ENCODE measurements around the gene BBS4.
A peak's percentile ranks its signal among the peaks of the same experiment; 100 is the strongest.

BBS4 gene

DNA sequence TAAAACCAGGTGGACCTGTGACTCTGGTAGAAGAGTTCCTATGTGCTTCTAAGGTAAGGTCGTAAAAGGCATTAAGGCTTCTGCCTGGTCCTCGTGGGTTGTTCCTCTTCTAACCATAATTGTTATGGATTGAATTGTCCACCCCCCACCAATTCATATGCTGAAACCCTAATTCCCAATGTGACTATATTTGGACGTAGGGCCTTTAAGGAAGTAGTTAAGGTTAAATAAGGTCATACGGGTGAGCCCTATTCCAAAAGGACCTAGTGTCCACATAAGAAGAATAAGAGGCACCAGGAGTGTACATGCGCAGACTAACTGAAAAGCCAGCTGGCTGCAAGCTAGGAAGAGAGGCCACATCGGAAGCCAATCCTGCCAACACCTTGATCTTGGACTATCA is 95.6 kb downstream of the BBS4 start:
- DNase-seq = no peak
- peaks cover 25% of the 10 kb centered on the region for H3K4me1 ChIP-seq (ENCODE audit: control insufficient read depth, insufficient read depth, low read length, poor library complexity, severe bottlenecking)
- H3K36me3 ChIP-seq (ENCODE audit: control insufficient read depth, insufficient read depth, low read length) = peaks cover 6% of the 10 kb centered on the region
- H3K9me3 ChIP-seq (ENCODE audit: control insufficient read depth, low read length) = no peaks in the 10 kb centered on the region
- no peak overlapping the region for H3K4me3 ChIP-seq (ENCODE audit: insufficient read depth, low read depth, low read length, poor library complexity, severe bottlenecking)
- no peaks in the 10 kb centered on the region for H3K27me3 ChIP-seq (replicated peaks; ENCODE audit: control insufficient read depth, insufficient read depth, low read length, poor library complexity, severe bottlenecking)
- no peak overlapping the region for H3K27ac ChIP-seq (ENCODE audit: insufficient read depth, low read length, poor library complexity, severe bottlenecking)

DNA sequence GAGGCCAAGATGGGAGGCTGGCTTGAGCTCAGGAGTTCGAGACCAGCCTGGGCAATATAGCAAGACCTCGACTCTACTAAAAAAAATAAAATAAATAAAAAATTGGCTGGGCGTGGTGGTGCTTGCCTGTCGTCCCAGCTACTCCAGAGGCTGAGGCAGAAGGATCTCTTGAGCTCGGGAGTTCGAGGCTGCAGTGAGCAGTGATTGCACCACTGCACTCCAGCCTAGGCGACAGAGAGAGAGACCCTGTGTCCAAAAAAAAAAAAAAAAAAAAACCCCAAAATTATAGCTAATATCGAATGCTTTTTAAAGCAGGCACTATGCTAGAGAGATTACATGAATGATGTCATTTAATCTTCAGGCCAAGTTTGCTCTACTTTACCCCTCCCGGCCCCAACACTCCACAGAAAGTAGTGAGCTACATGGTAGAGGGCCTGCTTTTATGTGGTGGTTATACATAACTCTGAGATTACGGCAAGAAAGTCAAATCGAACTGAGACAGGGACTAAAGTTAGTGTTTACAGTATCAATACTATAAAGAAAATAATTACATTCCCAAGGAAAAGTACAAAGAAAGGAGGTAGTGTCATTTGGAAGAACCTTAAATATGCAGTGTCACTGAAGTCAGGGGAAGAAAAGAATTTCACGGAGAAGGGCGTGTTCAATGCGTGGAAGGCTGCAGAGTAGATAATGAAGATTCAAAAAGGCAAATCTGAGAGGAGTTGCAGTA is 96.4 kb downstream of the BBS4 start:
- Histone ChIP-seq H3K27ac (ENCODE audit: insufficient read depth, low read length, poor library complexity, severe bottlenecking) (peak overlapping the region; percentile 94), H3K4me1 (ENCODE audit: control insufficient read depth, insufficient read depth, low read length, poor library complexity, severe bottlenecking) (peaks cover 25% of the 10 kb centered on the region), H3K27me3 (replicated peaks; ENCODE audit: control insufficient read depth, insufficient read depth, low read length, poor library complexity, severe bottlenecking) (no peaks in the 10 kb centered on the region), H3K36me3 (ENCODE audit: control insufficient read depth, insufficient read depth, low read length) (peaks cover 5% of the 10 kb centered on the region), H3K4me3 (ENCODE audit: insufficient read depth, low read depth, low read length, poor library complexity, severe bottlenecking) (peak overlapping the region; percentile 90), H3K9me3 (ENCODE audit: control insufficient read depth, low read length) (no peaks in the 10 kb centered on the region)
- no peak for DNase-seq

DNA sequence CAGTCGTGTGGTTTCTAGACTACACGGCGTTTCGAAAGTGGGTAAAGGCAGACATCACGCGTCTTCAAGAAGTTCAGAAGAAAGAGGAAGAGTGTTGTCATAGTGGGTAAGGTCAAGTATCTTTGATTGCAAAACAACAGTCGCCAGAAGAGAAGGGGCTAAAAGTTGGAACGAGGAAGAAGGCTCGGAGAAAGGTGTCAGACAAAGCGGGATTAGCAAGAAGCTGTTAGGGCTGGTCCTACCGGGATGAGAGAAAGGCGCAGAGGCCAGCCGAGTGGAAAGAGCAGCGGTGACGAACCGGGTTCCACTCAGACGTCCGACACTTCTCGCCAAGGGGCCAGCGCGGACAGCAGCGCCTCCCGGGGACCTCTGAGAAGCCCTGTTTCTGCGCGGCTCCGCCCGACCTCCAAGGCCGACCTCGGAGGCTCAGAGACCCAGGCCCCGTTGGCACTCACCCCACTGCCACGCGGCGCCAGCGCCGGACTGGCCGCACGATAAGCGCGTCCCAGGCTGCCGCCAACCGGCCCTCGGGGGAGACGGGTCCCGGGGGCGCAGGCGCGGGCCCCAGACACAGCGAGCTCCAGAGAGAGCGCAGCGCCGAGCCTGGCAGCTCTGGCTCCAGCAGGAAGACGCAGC is 97.1 kb downstream of the BBS4 start:
- Histone ChIP-seq H3K27me3 (replicated peaks; ENCODE audit: control insufficient read depth, insufficient read depth, low read length, poor library complexity, severe bottlenecking) (no peaks in the 10 kb centered on the region), H3K4me1 (ENCODE audit: control insufficient read depth, insufficient read depth, low read length, poor library complexity, severe bottlenecking) (peaks cover 25% of the 10 kb centered on the region), H3K4me3 (ENCODE audit: insufficient read depth, low read depth, low read length, poor library complexity, severe bottlenecking) (peak overlapping the region; percentile 90), H3K36me3 (ENCODE audit: control insufficient read depth, insufficient read depth, low read length) (peaks cover 5% of the 10 kb centered on the region), H3K27ac (ENCODE audit: insufficient read depth, low read length, poor library complexity, severe bottlenecking) (peak overlapping the region; percentile 94), H3K9me3 (ENCODE audit: control insufficient read depth, low read length) (no peaks in the 10 kb centered on the region)
- peak in 1 of 3 donors; percentile 11 for DNase-seq

DNA sequence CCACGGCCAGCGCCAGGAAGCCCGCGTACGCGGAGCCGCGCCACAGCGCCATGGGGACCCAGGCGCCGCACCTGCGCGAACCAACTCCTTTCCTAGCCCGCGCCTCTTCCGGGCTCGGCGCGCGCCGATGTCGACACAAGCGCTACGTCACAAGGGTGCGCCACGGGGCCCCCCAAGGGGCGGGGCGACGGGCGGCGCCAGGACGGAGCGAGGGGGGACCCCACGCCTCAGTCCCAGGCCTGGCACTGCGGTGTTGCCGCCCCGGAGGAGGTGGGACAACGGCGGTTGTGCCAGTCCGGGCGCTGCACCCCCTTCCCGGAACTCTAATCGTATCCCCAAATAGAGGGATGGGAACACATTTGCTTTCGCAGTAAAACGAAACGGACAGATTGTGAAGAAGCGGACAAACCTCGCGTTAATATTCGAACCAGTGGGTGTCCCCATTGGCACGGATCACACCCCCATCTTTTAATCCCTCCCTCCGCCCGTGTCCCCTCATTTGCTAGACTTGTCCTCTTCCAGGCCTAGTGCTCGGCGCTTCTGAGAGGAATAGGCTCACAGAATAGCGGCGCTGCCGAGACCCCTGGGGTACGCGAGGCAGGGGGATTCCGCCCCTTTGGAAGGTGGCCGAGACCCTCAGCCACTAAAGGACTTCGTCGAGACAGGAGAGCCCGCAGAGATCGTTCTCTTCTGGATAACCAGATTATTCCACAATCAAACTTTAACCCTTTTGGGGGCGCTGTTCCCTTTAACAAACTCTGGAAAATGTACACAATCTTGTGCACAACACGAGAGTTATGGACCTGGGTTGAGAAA is 97.8 kb downstream of the BBS4 start, which contains the start of gene ADPGK:
Gene ADPGK (minus strand): TSS at position 119 of the 816 bp plus-strand sequence. CDS start 67 bp downstream, at position 52.
- no peaks in the 10 kb centered on the region for H3K9me3 ChIP-seq (ENCODE audit: control insufficient read depth, low read length)
- H3K27me3 ChIP-seq (replicated peaks; ENCODE audit: control insufficient read depth, insufficient read depth, low read length, poor library complexity, severe bottlenecking) = no peaks in the 10 kb centered on the region
- H3K4me3 ChIP-seq (ENCODE audit: insufficient read depth, low read depth, low read length, poor library complexity, severe bottlenecking) = peak within 1 kb of the TSS; percentile 90
- peaks cover 2% of the 10 kb centered on the region for H3K36me3 ChIP-seq (ENCODE audit: control insufficient read depth, insufficient read depth, low read length)
- H3K4me1 ChIP-seq (ENCODE audit: control insufficient read depth, insufficient read depth, low read length, poor library complexity, severe bottlenecking) = peaks cover 25% of the 10 kb centered on the region
- DNase-seq = peak; percentile 91 to 93 (median 93)
- peak within 1 kb of the TSS; percentile 94 for H3K27ac ChIP-seq (ENCODE audit: insufficient read depth, low read length, poor library complexity, severe bottlenecking)

DNA sequence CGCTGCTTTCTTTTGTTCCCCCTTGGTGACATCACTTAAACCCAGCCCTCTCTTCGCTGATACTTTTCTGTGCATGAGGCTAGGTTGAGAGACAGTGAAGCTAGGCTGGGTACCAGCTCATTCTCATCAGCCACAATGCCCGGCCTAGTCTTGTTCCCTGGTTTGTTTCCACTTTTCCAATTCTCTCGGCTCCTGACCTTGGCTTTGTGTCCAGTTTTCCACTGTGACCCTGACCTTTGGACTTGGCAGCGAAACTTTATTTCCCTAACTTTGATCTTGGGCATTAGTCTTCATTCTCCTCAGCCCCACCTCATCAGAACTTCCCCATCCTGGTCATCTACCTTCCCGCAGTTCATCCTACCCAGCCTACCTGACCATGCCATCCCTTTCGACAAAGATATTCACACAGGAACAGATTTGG is 98.5 kb downstream of the BBS4 start:
- H3K4me3 ChIP-seq (ENCODE audit: insufficient read depth, low read depth, low read length, poor library complexity, severe bottlenecking) = peak overlapping the region; percentile 90
- no peaks in the 10 kb centered on the region for H3K36me3 ChIP-seq (ENCODE audit: control insufficient read depth, insufficient read depth, low read length)
- no peak for DNase-seq
- H3K4me1 ChIP-seq (ENCODE audit: control insufficient read depth, insufficient read depth, low read length, poor library complexity, severe bottlenecking) = peaks cover 25% of the 10 kb centered on the region
- H3K9me3 ChIP-seq (ENCODE audit: control insufficient read depth, low read length) = no peaks in the 10 kb centered on the region
- H3K27me3 ChIP-seq (replicated peaks; ENCODE audit: control insufficient read depth, insufficient read depth, low read length, poor library complexity, severe bottlenecking) = no peaks in the 10 kb centered on the region
- H3K27ac ChIP-seq (ENCODE audit: insufficient read depth, low read length, poor library complexity, severe bottlenecking) = peak overlapping the region; percentile 94

DNA sequence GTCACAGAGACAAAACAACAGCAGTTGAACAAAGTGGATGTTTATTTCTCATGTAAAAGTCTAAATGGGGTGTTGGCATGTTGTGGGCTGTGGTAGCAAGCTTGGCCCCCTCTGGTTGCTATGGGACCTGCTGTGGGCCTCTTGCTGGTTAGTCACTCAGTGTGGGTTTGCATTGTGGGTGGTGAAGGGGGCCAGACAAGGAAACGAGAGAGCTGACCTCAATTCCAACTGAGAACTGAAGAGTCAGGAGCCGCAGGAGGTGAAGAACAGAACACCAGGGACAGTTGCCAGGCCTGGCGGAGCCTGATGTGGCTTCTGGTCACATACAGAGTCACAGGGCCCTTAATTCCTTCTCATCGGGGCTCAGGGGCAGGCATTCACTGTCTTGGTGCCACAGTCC is 99.4 kb downstream of the BBS4 start:
- H3K27ac ChIP-seq (ENCODE audit: insufficient read depth, low read length, poor library complexity, severe bottlenecking) = peak overlapping the region; percentile 94
- peak; percentile 47 to 70 (median 50) for DNase-seq
- peaks cover 25% of the 10 kb centered on the region for H3K4me1 ChIP-seq (ENCODE audit: control insufficient read depth, insufficient read depth, low read length, poor library complexity, severe bottlenecking)

DNA sequence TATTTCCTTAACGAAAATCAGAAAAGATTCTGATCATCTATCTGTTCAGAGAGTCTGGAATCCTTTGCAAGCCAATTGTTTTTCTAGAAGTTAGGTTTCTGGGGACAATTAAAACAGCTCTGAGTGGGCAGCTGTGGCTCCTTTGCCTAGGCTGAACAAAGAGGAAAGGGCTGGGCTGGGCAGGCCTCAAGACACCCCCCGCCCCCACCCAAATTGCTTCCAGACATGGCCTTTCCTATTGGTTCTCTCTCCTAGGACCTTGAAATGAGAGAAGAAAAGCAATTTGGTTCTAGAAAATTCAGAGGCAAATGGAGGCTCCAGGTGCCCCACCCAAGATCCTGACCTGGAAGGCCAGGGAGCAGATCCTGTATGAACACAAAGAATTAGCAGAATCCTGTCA is 99.8 kb downstream of the BBS4 start:
- no peaks in the 10 kb centered on the region for H3K27me3 ChIP-seq (replicated peaks; ENCODE audit: control insufficient read depth, insufficient read depth, low read length, poor library complexity, severe bottlenecking)
- no peaks in the 10 kb centered on the region for H3K36me3 ChIP-seq (ENCODE audit: control insufficient read depth, insufficient read depth, low read length)
- no peaks in the 10 kb centered on the region for H3K9me3 ChIP-seq (ENCODE audit: control insufficient read depth, low read length)
- H3K4me1 ChIP-seq (ENCODE audit: control insufficient read depth, insufficient read depth, low read length, poor library complexity, severe bottlenecking) = peaks cover 25% of the 10 kb centered on the region
- no peak for DNase-seq
- H3K4me3 ChIP-seq (ENCODE audit: insufficient read depth, low read depth, low read length, poor library complexity, severe bottlenecking) = no peak overlapping the region
- H3K27ac ChIP-seq (ENCODE audit: insufficient read depth, low read length, poor library complexity, severe bottlenecking) = peak overlapping the region; percentile 50

More for the DNA sequence above, 99.4 kb downstream of the BBS4 start:
- no peaks in the 10 kb centered on the region for H3K27me3 ChIP-seq (replicated peaks; ENCODE audit: control insufficient read depth, insufficient read depth, low read length, poor library complexity, severe bottlenecking)
- H3K36me3 ChIP-seq (ENCODE audit: control insufficient read depth, insufficient read depth, low read length) = no peaks in the 10 kb centered on the region
- no peaks in the 10 kb centered on the region for H3K9me3 ChIP-seq (ENCODE audit: control insufficient read depth, low read length)
- no peak overlapping the region for H3K4me3 ChIP-seq (ENCODE audit: insufficient read depth, low read depth, low read length, poor library complexity, severe bottlenecking)

DNA sequence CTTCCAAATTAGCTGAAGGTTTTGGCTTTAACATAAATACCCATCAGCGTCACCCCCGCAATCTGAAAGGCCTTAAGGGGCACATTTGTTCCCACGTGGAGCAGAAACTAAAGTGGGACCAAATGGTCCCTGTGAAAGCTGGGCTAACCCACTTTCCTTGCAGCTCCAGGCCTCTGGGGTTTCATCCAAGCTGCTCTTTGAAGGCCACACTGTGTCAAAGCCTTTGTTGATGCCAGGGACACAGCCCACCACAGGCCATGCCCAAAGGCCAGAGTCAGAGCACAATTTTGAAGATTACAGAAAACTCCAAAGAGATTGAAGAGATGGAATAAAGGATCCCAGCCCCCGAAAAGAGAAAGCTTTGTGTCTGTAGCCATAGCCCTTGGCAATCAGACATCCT is 100.2 kb downstream of the BBS4 start:
- Histone ChIP-seq H3K9me3 (ENCODE audit: control insufficient read depth, low read length) (no peaks in the 10 kb centered on the region), H3K4me1 (ENCODE audit: control insufficient read depth, insufficient read depth, low read length, poor library complexity, severe bottlenecking) (peaks cover 25% of the 10 kb centered on the region), H3K27ac (ENCODE audit: insufficient read depth, low read length, poor library complexity, severe bottlenecking) (peak overlapping the region; percentile 50), H3K36me3 (ENCODE audit: control insufficient read depth, insufficient read depth, low read length) (no peaks in the 10 kb centered on the region), H3K4me3 (ENCODE audit: insufficient read depth, low read depth, low read length, poor library complexity, severe bottlenecking) (no peak overlapping the region), H3K27me3 (replicated peaks; ENCODE audit: control insufficient read depth, insufficient read depth, low read length, poor library complexity, severe bottlenecking) (no peaks in the 10 kb centered on the region)
- no peak for DNase-seq

DNA sequence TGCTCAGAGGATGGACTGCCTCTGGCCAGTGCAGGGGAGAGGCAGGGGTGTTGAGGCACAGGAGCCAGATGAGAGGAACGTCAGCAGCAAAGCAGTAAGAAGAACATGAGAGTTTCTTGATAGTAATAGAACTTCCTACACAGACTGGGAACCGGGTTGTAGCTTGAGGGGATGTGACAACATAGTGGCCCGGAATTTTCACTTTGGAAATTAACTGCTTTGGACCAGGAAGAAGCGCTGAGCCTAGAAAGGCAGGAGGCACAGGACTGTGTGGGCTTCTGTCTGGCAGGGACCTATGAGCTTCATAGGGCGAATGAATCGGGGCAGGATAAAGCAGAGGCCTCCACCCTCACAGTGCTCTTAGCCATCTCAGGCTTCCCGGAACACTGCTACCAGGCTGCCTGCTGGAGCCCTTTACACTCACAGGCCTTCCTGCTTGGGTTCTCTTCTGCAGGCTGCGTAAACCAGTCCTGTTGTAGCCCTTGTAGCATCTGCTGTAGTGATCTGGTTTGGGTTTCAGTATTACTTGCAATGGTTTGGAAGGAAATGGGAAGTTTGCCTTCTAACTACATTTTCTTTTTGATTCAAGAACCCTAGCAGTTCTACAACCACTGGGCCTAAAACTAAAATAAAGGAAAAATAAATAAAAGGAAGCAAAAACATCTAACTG is 100.8 kb downstream of the BBS4 start:
- no peaks in the 10 kb centered on the region for H3K36me3 ChIP-seq (ENCODE audit: control insufficient read depth, insufficient read depth, low read length)
- peaks cover 22% of the 10 kb centered on the region for H3K4me1 ChIP-seq (ENCODE audit: control insufficient read depth, insufficient read depth, low read length, poor library complexity, severe bottlenecking)
- no peak for DNase-seq
- H3K27me3 ChIP-seq (replicated peaks; ENCODE audit: control insufficient read depth, insufficient read depth, low read length, poor library complexity, severe bottlenecking) = no peaks in the 10 kb centered on the region
- peak overlapping the region; percentile 50 for H3K27ac ChIP-seq (ENCODE audit: insufficient read depth, low read length, poor library complexity, severe bottlenecking)
- H3K9me3 ChIP-seq (ENCODE audit: control insufficient read depth, low read length) = no peaks in the 10 kb centered on the region
- no peak overlapping the region for H3K4me3 ChIP-seq (ENCODE audit: insufficient read depth, low read depth, low read length, poor library complexity, severe bottlenecking)

Measured in effector memory CD4-positive, alpha-beta T cell (primary cell).